GM18520 (cell line): ENCODE results near the gene STAP2.
A peak's percentile ranks its signal among the peaks of the same experiment; 100 is the strongest.
"Not testable (repeated sequence)": the region's sequence is repeated elsewhere in the genome, so short reads cannot be mapped to it uniquely, and the experiment has no call there.

ENCODE experiments used
- ATAC-seq: cut with Tn5 transposase; IDR thresholded peaks from one replicate; pipeline ENCODE4 v1.9.1; 2021; ENCODE audit not compliant: unreplicated experiment

STAP2 gene

GRCh38 chr19:4358709-4359626 is 20.3 kb upstream of the STAP2 start:
- no peak for ATAC-seq

GRCh38 chr19:4357921-4358326 is 19.3 kb upstream of the STAP2 start:
- ATAC-seq = no peak

- no peak for ATAC-seq
Observed at GRCh38 chr19:4357095-4357797, 18.6 kb upstream of the STAP2 start.

GRCh38 chr19:4354897-4355296 is 16.3 kb upstream of the STAP2 start:
- no peak for ATAC-seq

- no peak for ATAC-seq
Observed at GRCh38 chr19:4354282-4354681, 15.7 kb upstream of the STAP2 start.

- ATAC-seq = no peak
Observed at GRCh38 chr19:4352701-4353121, 14.1 kb upstream of the STAP2 start.

GRCh38 chr19:4350726-4351125 is 12.1 kb upstream of the STAP2 start:
- ATAC-seq = no peak

- ATAC-seq = no peak
Observed at GRCh38 chr19:4350111-4350510, 11.5 kb upstream of the STAP2 start.

GRCh38 chr19:4349225-4349624 is 10.6 kb upstream of the STAP2 start:
- ATAC-seq = not testable (repeated sequence)

GRCh38 chr19:4347521-4347920 is 8.9 kb upstream of the STAP2 start:
- ATAC-seq = no peak

- no peak for ATAC-seq
Observed at GRCh38 chr19:4346020-4346383, 7.4 kb upstream of the STAP2 start.

- ATAC-seq = no peak
Observed at GRCh38 chr19:4345342-4346019, 6.9 kb upstream of the STAP2 start.

GRCh38 chr19:4343370-4344307 is 5.0 kb upstream of the STAP2 start, which contains the start of gene MPND:
MPND (plus strand) TSS chr19:4343562; CDS start chr19:4343594, 32 bp downstream.
- peak; percentile 36 for ATAC-seq

GRCh38 chr19:4342615-4343369 is 4.2 kb upstream of the STAP2 start:
- peak; percentile 88 for ATAC-seq

GRCh38 chr19:4342314-4342614 is 3.6 kb upstream of the STAP2 start:
- no peak for ATAC-seq

- no peak for ATAC-seq
Observed at GRCh38 chr19:4337906-4338440, 654 bp downstream of the STAP2 start.

- ATAC-seq = no peak
Observed at GRCh38 chr19:4334929-4335570, 3.6 kb downstream of the STAP2 start.

GRCh38 chr19:4329858-4330257 is 8.8 kb downstream of the STAP2 start:
- no peak for ATAC-seq

- not testable (repeated sequence) for ATAC-seq
Observed at GRCh38 chr19:4328991-4329681, 9.5 kb downstream of the STAP2 start.
